GM12873 (cell line): ENCODE data around the gene EFNA1.

Experiments
- TF ChIP-seq, protein P1 (sequence below): IDR thresholded peaks from 2 replicates; pipeline ENCODE4 v1.5.1; 2012; ENCODE audit warnings: low read depth, mild to moderate bottlenecking, moderate library complexity, low read length, control low read depth; ENCODE audit not compliant: insufficient read depth; ENCODE audit errors: missing control alignments

Gene EFNA1

DNA sequence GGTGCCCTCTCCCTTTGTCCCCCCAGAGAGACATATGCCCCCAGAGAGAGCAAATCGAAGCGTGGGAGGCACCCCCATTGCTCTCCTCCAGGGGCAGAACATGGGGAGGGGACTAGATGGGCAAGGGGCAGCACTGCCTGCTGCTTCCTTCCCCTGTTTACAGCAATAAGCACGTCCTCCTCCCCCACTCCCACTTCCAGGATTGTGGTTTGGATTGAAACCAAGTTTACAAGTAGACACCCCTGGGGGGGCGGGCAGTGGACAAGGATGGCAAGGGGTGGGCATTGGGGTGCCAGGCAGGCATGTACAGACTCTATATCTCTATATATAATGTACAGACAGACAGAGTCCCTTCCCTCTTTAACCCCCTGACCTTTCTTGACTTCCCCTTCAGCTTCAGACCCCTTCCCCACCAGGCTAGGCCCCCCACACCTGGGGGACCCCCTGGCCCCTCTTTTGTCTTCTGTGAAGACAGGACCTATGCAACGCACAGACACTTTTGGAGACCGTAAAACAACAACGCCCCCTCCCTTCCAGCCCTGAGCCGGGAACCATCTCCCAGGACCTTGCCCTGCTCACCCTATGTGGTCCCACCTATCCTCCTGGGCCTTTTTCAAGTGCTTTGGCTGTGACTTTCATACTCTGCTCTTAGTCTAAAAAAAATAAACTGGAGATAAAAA, 40.7 kb upstream of the EFNA1 start:
- TF ChIP-seq, protein P1, sequence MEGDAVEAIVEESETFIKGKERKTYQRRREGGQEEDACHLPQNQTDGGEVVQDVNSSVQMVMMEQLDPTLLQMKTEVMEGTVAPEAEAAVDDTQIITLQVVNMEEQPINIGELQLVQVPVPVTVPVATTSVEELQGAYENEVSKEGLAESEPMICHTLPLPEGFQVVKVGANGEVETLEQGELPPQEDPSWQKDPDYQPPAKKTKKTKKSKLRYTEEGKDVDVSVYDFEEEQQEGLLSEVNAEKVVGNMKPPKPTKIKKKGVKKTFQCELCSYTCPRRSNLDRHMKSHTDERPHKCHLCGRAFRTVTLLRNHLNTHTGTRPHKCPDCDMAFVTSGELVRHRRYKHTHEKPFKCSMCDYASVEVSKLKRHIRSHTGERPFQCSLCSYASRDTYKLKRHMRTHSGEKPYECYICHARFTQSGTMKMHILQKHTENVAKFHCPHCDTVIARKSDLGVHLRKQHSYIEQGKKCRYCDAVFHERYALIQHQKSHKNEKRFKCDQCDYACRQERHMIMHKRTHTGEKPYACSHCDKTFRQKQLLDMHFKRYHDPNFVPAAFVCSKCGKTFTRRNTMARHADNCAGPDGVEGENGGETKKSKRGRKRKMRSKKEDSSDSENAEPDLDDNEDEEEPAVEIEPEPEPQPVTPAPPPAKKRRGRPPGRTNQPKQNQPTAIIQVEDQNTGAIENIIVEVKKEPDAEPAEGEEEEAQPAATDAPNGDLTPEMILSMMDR: no peak

DNA sequence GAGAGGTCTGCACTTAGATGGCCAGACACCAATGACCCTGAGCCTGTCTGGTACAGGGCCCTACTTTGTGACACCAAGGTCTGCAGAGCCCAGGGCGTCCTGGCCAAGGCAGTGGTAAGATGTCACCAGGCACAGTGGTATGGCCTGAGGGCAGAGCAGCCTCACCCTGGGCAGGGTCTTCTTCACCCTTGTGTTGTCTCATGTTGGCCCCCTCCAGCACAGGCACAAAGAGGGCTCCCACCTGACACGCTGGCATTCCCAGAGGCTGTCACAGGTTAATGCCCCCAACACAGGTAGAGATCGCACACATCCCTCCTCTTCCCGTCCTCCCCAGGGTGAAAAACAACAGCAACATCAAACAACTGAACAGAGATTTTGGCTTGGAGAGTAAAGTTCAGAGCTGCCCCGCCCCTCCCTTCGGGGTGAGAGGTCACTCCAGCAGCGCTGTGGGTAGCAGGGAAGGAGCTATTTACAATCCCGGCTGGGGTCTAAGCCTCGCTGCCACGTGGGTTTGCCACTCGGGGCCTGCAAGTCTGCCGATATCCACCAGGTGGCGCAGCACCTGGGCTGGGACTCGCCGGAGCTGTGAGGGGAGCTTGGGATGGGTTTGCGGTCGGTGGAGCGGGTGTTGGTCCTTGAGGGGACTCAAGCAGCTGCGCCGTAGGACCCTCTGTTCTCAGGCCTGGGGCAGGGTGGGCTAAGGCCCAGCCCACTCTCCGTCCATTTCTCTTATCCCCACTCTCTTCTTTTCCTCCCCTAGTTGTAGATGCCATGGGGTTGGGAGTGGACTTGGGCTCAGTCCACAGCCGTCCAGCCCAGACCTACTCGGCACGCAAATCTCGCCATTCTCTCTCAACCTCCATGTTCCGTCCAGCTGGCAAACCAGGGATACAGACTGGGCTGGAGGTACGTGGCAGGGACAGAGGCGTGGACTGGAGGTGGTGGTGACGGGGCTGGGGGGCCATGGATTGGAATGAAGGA, 36.3 kb upstream of the EFNA1 start:
- TF ChIP-seq, protein P1: peak; percentile 99

DNA sequence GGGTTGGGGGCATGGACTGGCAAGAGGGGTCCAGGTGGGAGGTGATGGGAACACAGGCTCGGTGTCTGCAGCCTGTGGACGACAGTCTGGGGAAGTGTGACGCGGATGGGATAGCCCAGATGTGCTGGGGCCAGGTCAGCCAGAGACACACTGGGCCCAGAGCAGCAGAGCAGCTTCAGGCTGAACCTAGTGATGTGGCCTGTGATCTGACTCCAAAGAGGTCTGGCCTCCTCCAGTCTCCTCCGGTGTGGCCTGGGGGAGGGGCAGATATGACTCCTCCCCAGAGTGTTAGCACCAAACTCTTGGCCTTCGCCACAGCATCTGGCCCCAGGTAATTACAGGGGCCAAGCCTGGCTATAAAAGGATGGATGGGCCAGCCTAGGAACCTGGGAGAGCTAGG, 35.5 kb upstream of the EFNA1 start:
- TF ChIP-seq, protein P1: no peak

DNA sequence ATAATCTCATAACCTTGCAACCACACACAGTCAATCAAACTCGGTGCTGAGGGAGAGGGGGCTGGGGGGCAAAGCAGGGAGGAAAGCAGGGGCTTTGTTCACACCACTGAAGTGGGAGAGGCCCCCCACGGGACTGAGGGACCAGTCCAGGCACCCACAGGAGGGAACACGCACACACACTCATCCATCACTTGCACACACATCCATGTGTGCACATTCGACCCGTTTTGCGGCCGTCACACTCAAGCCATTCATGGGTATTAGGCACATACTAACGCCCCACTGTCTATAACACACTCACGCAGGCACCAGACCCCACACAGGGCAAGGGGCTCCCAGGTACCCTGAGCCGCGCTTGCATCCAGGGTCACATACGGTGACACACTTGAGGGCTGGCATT, 35.0 kb upstream of the EFNA1 start:
- TF ChIP-seq, protein P1: no peak

DNA sequence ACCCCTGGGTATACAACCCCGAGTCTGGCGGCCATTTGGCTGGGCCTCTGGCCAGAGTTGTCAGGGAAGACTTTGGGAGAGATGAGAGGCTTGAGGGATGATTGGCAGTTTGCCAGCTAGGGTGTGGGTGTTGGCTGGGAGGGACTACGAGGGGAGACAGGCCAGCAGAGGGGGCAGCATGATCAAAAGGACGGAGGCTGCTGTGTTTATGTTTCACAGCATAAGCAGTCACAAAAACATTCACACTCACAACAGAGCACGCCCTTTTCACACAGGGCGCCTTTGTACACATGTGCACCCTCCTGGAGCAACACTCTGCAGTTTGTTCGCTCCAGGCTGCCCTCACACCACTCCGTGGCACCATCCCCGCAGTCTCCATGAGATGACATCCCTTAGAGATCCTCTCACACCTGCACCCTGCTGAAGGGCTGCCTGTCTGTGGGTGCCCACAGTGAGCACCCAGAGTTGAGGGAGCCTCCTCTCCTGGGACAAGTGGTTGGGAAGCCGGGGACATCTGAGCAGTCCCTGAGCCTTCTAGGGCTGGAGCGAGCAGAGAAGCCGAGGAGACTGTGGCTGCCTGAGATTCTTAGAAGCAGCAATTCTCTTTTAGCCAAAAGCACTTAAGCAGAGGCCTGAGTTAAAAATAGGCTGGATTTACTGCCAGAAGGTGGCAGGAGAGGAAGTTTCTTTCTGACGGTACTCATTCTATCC, 33.6 kb upstream of the EFNA1 start:
- TF ChIP-seq, protein P1: peak; percentile 39

DNA sequence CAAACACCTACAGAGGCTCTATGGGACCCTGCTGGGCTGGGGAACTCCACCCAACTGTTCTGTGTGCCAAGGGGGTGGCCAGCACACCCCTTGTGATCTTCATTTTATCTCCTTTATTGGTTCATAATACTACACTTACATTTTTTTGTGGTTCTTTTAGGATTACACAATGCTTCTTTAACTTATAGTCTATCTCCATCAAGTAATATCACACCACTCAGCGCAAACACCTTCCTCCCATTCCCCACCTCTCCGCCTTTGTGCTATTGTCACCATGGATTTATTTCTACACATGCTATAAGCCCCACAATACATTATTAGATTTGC, 33.1 kb upstream of the EFNA1 start:
- TF ChIP-seq, protein P1: no peak

DNA sequence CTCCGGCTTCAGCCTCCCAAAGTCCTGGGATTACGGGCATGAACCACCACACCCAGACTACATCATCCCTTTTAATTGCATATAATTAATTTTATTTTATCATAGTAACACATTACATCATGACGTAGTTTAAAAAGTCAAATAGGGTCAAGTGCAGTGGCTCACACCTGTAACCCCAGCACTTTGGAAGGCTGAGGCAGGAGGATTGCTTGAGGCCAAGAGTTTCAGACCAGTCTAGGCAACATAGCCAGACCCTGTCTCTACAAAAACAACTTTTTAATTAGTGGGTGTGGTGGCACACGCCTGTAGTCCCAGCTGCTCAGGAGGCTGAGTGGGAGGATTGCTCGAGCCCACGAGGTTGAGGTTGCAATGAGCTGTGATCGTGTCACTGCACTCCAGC, 28.3 kb upstream of the EFNA1 start:
- TF ChIP-seq, protein P1: no peak
